ENCODE measurements around the gene SRA1. TPM values are rescaled to one million over a fixed set of nuclear protein-coding genes. Genes with fewer than 3 reads are reported as not detected.

The SRA1 gene
- total and polyA plus RNA-seq, 2 of the 13 experiments (the other 11 are each of a cell fraction or from before 2014, with no cell fraction given) = 14.2 to 32.8 TPM

DNA sequence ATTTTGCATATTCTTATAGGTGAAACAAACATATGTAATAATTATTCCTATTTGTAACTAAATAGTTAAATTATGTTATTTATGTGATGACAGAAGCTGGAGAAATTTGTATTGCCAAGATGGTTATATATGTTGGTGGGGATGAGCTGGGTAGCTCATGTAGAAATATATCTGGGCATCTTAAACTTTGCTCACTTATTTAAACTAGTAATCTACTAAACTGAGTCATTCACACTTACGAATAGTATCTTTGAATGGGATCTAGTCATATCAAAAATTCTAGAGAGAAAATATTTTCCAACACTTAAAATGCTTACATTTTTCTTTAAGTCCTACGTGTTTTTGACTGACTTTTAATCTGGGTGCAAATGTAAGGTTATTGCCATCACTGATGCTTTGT is 54.4 kb downstream of the SRA1 start (continued):
- TF ChIP-seq, protein P1, sequence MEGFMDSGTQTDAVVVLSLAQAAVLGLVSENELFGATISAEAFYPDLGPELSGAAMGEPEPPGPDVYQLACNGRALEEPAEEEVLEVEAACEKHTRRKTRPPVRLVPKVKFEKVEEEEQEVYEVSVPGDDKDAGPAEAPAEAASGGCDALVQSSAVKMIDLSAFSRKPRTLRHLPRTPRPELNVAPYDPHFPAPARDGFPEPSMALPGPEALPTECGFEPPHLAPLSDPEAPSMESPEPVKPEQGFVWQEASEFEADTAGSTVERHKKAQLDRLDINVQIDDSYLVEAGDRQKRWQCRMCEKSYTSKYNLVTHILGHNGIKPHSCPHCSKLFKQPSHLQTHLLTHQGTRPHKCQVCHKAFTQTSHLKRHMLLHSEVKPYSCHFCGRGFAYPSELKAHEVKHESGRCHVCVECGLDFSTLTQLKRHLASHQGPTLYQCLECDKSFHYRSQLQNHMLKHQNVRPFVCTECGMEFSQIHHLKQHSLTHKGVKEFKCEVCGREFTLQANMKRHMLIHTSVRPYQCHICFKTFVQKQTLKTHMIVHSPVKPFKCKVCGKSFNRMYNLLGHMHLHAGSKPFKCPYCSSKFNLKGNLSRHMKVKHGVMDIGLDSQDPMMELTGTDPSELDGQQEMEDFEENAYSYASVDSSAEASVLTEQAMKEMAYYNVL (CRISPR knock-in tag; IDR thresholded peaks at IDR 0.05; ENCODE audit: borderline replicate concordance) = no peak
- TF ChIP-seq MED13 (CRISPR knock-in tag; IDR thresholded peaks at IDR 0.05) = no peak

Small RNAs within 50 kb of the gene (microRNA-seq; reads per million reads assigned to microRNA genes)
- not detected for gene MIR6831

Small RNAs within 50 kb of the gene (small RNA-seq; reads per million reads assigned to genes)
- gene RF00279 (ENCODE audit: insufficient read depth in 2 of 3, insufficient read length in 3 of 3, low read depth in 2 of 3, low replicate concordance in 1 of 3) (0 reads per million in 3 experiments), gene RF00443 (ENCODE audit: insufficient read depth in 2 of 3, insufficient read length in 3 of 3, low read depth in 2 of 3, low replicate concordance in 1 of 3) (0 reads per million in 3 experiments)

Other genes with a start within 250 kb of the SRA1 start
- gene HBEGF, start 210.9 kb downstream of the SRA1 start, total RNA-seq (2016; rRNA removed; fragmentation: Illumina TruSeq; extraction: Trizol) = 0.77 and 1.7 TPM in 2 replicates
- 4.3 and 5.0 TPM in 2 replicates for gene HBEGF, start 210.9 kb downstream of the SRA1 start, polyA plus RNA-seq (2011; rRNA removed)
- not detected in 2 replicates for gene SLC4A9, start 197.3 kb downstream of the SRA1 start, total RNA-seq (2016; rRNA removed; fragmentation: Illumina TruSeq; extraction: Trizol)
- 0.05 TPM in 1 of 2 replicates, not detected in the other for gene SLC4A9, start 197.3 kb downstream of the SRA1 start, polyA plus RNA-seq (2011; rRNA removed)
- gene ANKHD1, start 155.6 kb downstream of the SRA1 start, total RNA-seq (2016; rRNA removed; fragmentation: Illumina TruSeq; extraction: Trizol) = 69.9 and 101 TPM in 2 replicates
- 68.5 and 82.0 TPM in 2 replicates for gene ANKHD1, start 155.6 kb downstream of the SRA1 start, polyA plus RNA-seq (2011; rRNA removed)
- gene EIF4EBP3, start 9.8 kb downstream of the SRA1 start, total RNA-seq (2016; rRNA removed; fragmentation: Illumina TruSeq; extraction: Trizol) = 1.7 and 1.9 TPM in 2 replicates
- gene EIF4EBP3, start 9.8 kb downstream of the SRA1 start, polyA plus RNA-seq (2011; rRNA removed) = 0.31 and 0.61 TPM in 2 replicates
- gene APBB3, start 7.1 kb upstream of the SRA1 start, total RNA-seq (2016; rRNA removed; fragmentation: Illumina TruSeq; extraction: Trizol) = 0.22 and 0.38 TPM in 2 replicates
- 0.78 and 1.4 TPM in 2 replicates for gene APBB3, start 7.1 kb upstream of the SRA1 start, polyA plus RNA-seq (2011; rRNA removed)
- gene SLC35A4, start 7.4 kb upstream of the SRA1 start, total RNA-seq (2016; rRNA removed; fragmentation: Illumina TruSeq; extraction: Trizol) = 0.71 and 0.95 TPM in 2 replicates
- gene SLC35A4, start 7.4 kb upstream of the SRA1 start, polyA plus RNA-seq (2011; rRNA removed) = 4.0 and 5.0 TPM in 2 replicates
- 0.70 and 1.7 TPM in 2 replicates for gene CD14, start 75.7 kb upstream of the SRA1 start, total RNA-seq (2016; rRNA removed; fragmentation: Illumina TruSeq; extraction: Trizol)
- 4.7 and 9.8 TPM in 2 replicates for gene CD14, start 75.7 kb upstream of the SRA1 start, polyA plus RNA-seq (2011; rRNA removed)
- gene TMCO6, start 82.0 kb upstream of the SRA1 start, total RNA-seq (2016; rRNA removed; fragmentation: Illumina TruSeq; extraction: Trizol) = 8.2 and 16.6 TPM in 2 replicates
- 28.2 and 36.3 TPM in 2 replicates for gene TMCO6, start 82.0 kb upstream of the SRA1 start, polyA plus RNA-seq (2011; rRNA removed)
- 97.2 and 103 TPM in 2 replicates for gene NDUFA2, start 90.2 kb upstream of the SRA1 start, total RNA-seq (2016; rRNA removed; fragmentation: Illumina TruSeq; extraction: Trizol)
- gene NDUFA2, start 90.2 kb upstream of the SRA1 start, polyA plus RNA-seq (2011; rRNA removed) = 94.9 and 105 TPM in 2 replicates
- 67.5 and 86.4 TPM in 2 replicates for gene IK, start 90.4 kb upstream of the SRA1 start, total RNA-seq (2016; rRNA removed; fragmentation: Illumina TruSeq; extraction: Trizol)
- gene IK, start 90.4 kb upstream of the SRA1 start, polyA plus RNA-seq (2011; rRNA removed) = 63.7 and 65.3 TPM in 2 replicates
- 18.2 and 18.5 TPM in 2 replicates for gene WDR55, start 107.4 kb upstream of the SRA1 start, total RNA-seq (2016; rRNA removed; fragmentation: Illumina TruSeq; extraction: Trizol)
- 17.7 and 23.4 TPM in 2 replicates for gene WDR55, start 107.4 kb upstream of the SRA1 start, polyA plus RNA-seq (2011; rRNA removed)
- 0.17 and 0.55 TPM in 2 replicates for gene DND1, start 116.1 kb upstream of the SRA1 start, total RNA-seq (2016; rRNA removed; fragmentation: Illumina TruSeq; extraction: Trizol)
- gene DND1, start 116.1 kb upstream of the SRA1 start, polyA plus RNA-seq (2011; rRNA removed) = 0.48 and 1.3 TPM in 2 replicates
- 66.2 and 78.8 TPM in 2 replicates for gene HARS1, start 133.9 kb upstream of the SRA1 start, total RNA-seq (2016; rRNA removed; fragmentation: Illumina TruSeq; extraction: Trizol)
- gene HARS1, start 133.9 kb upstream of the SRA1 start, polyA plus RNA-seq (2011; rRNA removed) = 36.9 and 37.2 TPM in 2 replicates
- gene HARS2, start 134.0 kb upstream of the SRA1 start, total RNA-seq (2016; rRNA removed; fragmentation: Illumina TruSeq; extraction: Trizol) = 25.8 and 28.3 TPM in 2 replicates
- gene HARS2, start 134.0 kb upstream of the SRA1 start, polyA plus RNA-seq (2011; rRNA removed) = 17.6 and 17.9 TPM in 2 replicates
- gene ZMAT2, start 143.0 kb upstream of the SRA1 start, total RNA-seq (2016; rRNA removed; fragmentation: Illumina TruSeq; extraction: Trizol) = 92.8 and 141 TPM in 2 replicates
- 25.2 and 35.4 TPM in 2 replicates for gene ZMAT2, start 143.0 kb upstream of the SRA1 start, polyA plus RNA-seq (2011; rRNA removed)
- gene PCDHA1, start 228.7 kb upstream of the SRA1 start, total RNA-seq (2016; rRNA removed; fragmentation: Illumina TruSeq; extraction: Trizol) = not detected in 2 replicates
- gene PCDHA1, start 228.7 kb upstream of the SRA1 start, polyA plus RNA-seq (2011; rRNA removed) = not detected in 2 replicates
- gene PCDHA2, start 237.4 kb upstream of the SRA1 start, total RNA-seq (2016; rRNA removed; fragmentation: Illumina TruSeq; extraction: Trizol) = not detected in 2 replicates
- not detected in 2 replicates for gene PCDHA2, start 237.4 kb upstream of the SRA1 start, polyA plus RNA-seq (2011; rRNA removed)
- not detected in 2 replicates for gene PCDHA3, start 243.6 kb upstream of the SRA1 start, total RNA-seq (2016; rRNA removed; fragmentation: Illumina TruSeq; extraction: Trizol)
- gene PCDHA3, start 243.6 kb upstream of the SRA1 start, polyA plus RNA-seq (2011; rRNA removed) = not detected in 2 replicates
- gene PCDHA4, start 249.6 kb upstream of the SRA1 start, total RNA-seq (2016; rRNA removed; fragmentation: Illumina TruSeq; extraction: Trizol) = not detected in 2 replicates
- gene PCDHA4, start 249.6 kb upstream of the SRA1 start, polyA plus RNA-seq (2011; rRNA removed) = not detected in 2 replicates

Data from HepG2 (cell line).